Glutamatergic neuron (in vitro differentiated cells): ENCODE measurements around the gene BLTP2. TPM values are rescaled to one million over a fixed set of nuclear protein-coding genes. Genes with fewer than 3 reads are reported as not detected.

Experiments used
- DNase-seq: peaks from one replicate; pipeline ENCODE4 v3.0.0; 2022
- H3K27ac Mint-ChIP-seq: one replicate; pipeline ENCODE4 v1.8.0; 2020; ENCODE audit warnings: mild to moderate bottlenecking, mixed read lengths, inconsistent platforms; ENCODE audit not compliant: unreplicated experiment
- H3K27me3 Mint-ChIP-seq: one replicate; pipeline ENCODE4 v1.8.0; 2020; ENCODE audit warnings: mild to moderate bottlenecking, moderate library complexity, mixed read lengths, inconsistent platforms; ENCODE audit not compliant: unreplicated experiment
- H3K36me3 Mint-ChIP-seq: one replicate; pipeline ENCODE4 v1.8.0; 2020; ENCODE audit warnings: mild to moderate bottlenecking, mixed read lengths, inconsistent platforms; ENCODE audit not compliant: unreplicated experiment
- H3K4me1 Mint-ChIP-seq: one replicate; pipeline ENCODE4 v1.8.0; 2020; ENCODE audit warnings: mild to moderate bottlenecking, low read depth, mixed read lengths, inconsistent platforms; ENCODE audit not compliant: unreplicated experiment
- H3K4me3 Mint-ChIP-seq: one replicate; pipeline ENCODE4 v1.8.0; 2020; ENCODE audit warnings: mild to moderate bottlenecking, mixed read lengths, inconsistent platforms; ENCODE audit not compliant: unreplicated experiment
- H3K9me3 Mint-ChIP-seq: one replicate; pipeline ENCODE4 v1.8.0; 2020; ENCODE audit warnings: mild to moderate bottlenecking, moderate library complexity, mixed read lengths, inconsistent platforms; ENCODE audit not compliant: unreplicated experiment
- total RNA-seq: library from RNA; stranded (reverse); fragmentation: NEBNext Ultra II Directional; extraction: Animal tissue kit (Norgen Biotek cat#: 25700); gene quantifications from one replicate; pipeline ENCODE4 v1.2.1, GENCODE V29; 2021; ENCODE audit not compliant: unreplicated experiment
- TF ChIP-seq, protein P1 (sequence below): fragments of 200-600 bp; sonication (generic); IDR thresholded peaks from one replicate; pipeline ENCODE4 v1.5.0; 2021; ENCODE audit not compliant: partially characterized antibody, unreplicated experiment

BLTP2 gene
- total RNA-seq, 1 donor from 2014 or later: 181 TPM

DNA sequence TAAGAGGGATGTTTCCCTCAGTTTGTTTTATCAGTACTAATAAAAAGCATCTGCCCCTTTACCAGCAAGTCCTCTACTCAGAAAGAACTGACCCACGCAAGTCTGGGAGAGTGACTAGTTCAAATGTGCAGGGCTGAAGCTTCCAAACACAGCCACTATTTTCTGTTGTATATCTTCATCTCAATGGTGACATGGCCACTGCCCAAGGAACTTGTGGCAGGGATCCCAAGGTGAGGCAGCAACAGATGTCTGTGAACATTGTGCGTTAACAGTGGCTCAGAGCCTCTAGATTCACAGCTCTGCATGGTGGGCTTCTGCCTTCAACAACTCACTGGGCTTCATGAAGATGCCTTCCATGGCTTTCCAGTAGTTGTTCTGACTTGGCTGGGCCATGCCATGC is 3.7 kb upstream of the BLTP2 start:
- peaks cover 4% of the 10 kb centered on the region for H3K9me3 Mint-ChIP-seq
- TF ChIP-seq, protein P1, sequence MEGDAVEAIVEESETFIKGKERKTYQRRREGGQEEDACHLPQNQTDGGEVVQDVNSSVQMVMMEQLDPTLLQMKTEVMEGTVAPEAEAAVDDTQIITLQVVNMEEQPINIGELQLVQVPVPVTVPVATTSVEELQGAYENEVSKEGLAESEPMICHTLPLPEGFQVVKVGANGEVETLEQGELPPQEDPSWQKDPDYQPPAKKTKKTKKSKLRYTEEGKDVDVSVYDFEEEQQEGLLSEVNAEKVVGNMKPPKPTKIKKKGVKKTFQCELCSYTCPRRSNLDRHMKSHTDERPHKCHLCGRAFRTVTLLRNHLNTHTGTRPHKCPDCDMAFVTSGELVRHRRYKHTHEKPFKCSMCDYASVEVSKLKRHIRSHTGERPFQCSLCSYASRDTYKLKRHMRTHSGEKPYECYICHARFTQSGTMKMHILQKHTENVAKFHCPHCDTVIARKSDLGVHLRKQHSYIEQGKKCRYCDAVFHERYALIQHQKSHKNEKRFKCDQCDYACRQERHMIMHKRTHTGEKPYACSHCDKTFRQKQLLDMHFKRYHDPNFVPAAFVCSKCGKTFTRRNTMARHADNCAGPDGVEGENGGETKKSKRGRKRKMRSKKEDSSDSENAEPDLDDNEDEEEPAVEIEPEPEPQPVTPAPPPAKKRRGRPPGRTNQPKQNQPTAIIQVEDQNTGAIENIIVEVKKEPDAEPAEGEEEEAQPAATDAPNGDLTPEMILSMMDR: no peak
- DNase-seq: no peak
- H3K27me3 Mint-ChIP-seq: peaks cover 4% of the 10 kb centered on the region
- H3K4me1 Mint-ChIP-seq: peaks cover 13% of the 10 kb centered on the region
- peaks cover 5% of the 10 kb centered on the region for H3K36me3 Mint-ChIP-seq
- H3K27ac Mint-ChIP-seq: no peak overlapping the region
- H3K4me3 Mint-ChIP-seq: no peak overlapping the region

DNA sequence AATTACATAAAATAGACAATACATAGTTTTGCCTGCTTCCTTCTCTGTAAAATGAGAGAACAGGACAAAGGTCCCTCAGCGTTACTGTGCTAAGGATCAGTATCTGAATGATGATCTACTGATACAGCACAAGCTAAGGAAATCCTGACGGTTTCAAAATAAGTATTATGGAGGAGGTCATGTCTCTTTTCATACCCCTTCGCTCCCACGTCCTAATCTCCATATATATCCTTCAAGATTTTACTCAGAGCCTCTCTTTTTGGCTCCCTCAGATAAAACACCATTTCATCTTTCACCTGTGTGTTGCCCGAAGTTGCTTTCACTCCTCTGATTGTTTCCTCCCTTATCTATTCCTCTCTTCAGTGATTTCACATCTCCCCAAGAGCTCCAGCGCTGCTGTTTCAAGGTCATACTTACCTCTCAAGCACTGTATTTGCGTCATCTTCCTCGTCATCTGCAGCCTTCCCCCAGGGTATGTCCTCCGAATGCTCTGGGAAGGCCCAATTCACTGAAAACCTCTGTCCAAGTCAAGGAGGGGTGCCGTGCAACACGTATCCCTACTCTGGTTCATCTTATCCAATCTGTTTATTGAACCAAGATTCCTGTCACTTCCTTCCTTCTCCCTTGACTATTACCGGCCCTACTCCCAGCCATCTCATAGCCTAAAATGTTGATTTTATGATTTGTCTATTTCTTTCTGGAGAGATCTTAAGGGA is 1.2 kb upstream of the BLTP2 start:
- DNase-seq: no peak
- TF ChIP-seq, protein P1: no peak
- Mint-ChIP-seq H3K36me3 (peaks cover 5% of the 10 kb centered on the region), H3K27me3 (peaks cover 4% of the 10 kb centered on the region), H3K27ac (peak overlapping the region; percentile 4), H3K4me1 (peaks cover 17% of the 10 kb centered on the region), H3K9me3 (peaks cover 4% of the 10 kb centered on the region), H3K4me3 (peak overlapping the region; percentile 65)

DNA sequence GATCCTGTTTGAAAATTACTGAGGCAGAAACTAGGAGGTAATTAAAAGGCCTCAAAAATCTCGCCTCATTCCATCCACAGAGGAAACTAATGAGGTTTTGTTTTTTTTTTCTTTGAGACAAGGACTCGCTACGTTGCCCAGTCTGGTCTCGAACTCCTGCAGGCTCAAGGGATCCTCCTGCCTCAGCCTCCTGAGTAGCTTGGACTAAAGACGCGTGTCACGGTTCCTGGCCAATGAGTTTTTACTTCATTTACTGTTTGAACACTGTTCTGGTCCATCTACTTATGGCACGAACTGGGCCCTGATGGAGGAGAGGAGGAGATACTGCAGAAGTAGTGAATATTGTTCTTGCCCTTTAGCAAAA is 600 bp upstream of the BLTP2 start:
- Mint-ChIP-seq H3K4me3 (peak overlapping the region; percentile 65), H3K4me1 (peaks cover 17% of the 10 kb centered on the region), H3K36me3 (peaks cover 5% of the 10 kb centered on the region), H3K27me3 (peaks cover 4% of the 10 kb centered on the region), H3K9me3 (peaks cover 4% of the 10 kb centered on the region), H3K27ac (no peak overlapping the region)
- DNase-seq: no peak
- TF ChIP-seq, protein P1: no peak

DNA sequence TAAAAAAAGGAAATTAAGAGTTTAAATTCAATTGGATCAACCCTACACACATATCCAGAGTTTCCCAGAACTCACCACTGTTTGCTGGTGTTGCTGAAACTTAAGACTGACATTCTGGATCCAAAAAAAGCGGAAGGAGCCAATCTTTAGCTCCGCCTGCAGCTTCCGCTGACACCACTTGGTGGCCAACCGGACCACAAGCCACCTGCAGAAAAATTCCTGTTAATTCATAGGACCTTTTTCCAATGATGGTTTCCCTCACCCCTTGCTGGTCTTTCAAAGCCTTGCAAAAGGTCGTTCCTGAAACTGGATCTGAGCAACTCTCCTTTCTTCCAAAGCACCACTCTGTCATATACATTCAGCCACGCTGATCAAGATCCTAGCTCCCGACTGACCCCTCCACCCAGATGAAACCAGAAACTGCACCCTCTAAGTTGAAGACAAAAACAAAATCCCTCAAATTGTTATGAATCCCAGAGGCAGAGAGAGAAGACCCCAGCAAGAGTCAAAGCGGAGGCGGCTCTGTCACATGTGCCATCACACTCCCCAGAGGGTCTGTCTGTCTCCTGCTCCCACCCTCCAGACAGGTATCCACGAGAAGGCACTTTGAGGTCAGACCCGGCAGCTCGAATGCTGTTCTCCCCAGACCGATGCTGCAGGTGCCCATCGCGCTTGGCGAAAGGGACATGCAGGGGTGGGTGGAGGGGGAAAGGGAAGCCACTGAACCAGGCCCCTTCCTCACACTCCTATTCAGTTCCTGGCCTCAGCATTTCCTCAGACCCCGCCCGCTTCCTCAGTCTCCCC is 773 bp downstream of the BLTP2 start:
- TF ChIP-seq, protein P1: peak; percentile 68
- Mint-ChIP-seq H3K36me3 (peaks cover 5% of the 10 kb centered on the region), H3K27ac (peak overlapping the region; percentile 86), H3K9me3 (peaks cover 4% of the 10 kb centered on the region), H3K4me1 (peaks cover 17% of the 10 kb centered on the region), H3K27me3 (peaks cover 5% of the 10 kb centered on the region), H3K4me3 (peak overlapping the region; percentile 97)
- DNase-seq: peak; percentile 55

DNA sequence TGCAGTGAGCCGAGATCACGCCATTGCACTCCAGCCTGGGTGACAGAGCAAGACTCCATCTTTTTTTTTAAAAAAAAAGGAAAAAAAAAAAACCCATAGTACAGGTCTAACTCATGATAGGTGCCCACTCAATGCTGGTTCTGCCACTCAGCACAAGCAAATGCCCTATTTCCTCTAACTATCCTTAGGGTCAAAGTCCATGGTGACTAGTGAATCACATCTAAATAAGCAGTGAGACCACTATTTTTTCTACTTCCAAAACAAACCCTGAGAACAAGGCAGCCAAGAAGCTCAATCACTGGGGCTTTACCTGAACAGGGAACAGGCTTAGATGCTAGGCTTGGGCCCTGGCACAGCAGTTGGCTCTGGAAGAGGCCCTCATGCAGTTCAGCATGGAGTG is 3.4 kb downstream of the BLTP2 start:
- peaks cover 5% of the 10 kb centered on the region for H3K27me3 Mint-ChIP-seq
- H3K9me3 Mint-ChIP-seq: peaks cover 4% of the 10 kb centered on the region
- peaks cover 15% of the 10 kb centered on the region for H3K4me1 Mint-ChIP-seq
- H3K4me3 Mint-ChIP-seq: no peak overlapping the region
- H3K36me3 Mint-ChIP-seq: peaks cover 5% of the 10 kb centered on the region
- DNase-seq: no peak
- TF ChIP-seq, protein P1: no peak
- H3K27ac Mint-ChIP-seq: no peak overlapping the region
